GM21737 (cell line): ENCODE results near the gene CCM2L.

ENCODE experiments used
- ATAC-seq: cut with Tn5 transposase; IDR thresholded peaks from one replicate; pipeline ENCODE4 v1.9.1; 2021; ENCODE audit warnings: mild to moderate bottlenecking, moderate library complexity; ENCODE audit not compliant: unreplicated experiment

Gene CCM2L

GRCh38 chr20:32010101-32010500 is at the start of gene CCM2L:
TSS of gene CCM2L (plus strand) at chr20:32010438. CDS start at chr20:32010455, 17 bp downstream.
- no peak for ATAC-seq

GRCh38 chr20:31962761-31963160 is 47.5 kb upstream of the CCM2L start:
- ATAC-seq, result no peak

- ATAC-seq, result no peak
These were observed 46.3 kb upstream of the CCM2L start for GRCh38 chr20:31963889-31964288.

GRCh38 chr20:31966991-31967655 is 43.1 kb upstream of the CCM2L start:
- ATAC-seq, result no peak

GRCh38 chr20:31967830-31968249 is 42.4 kb upstream of the CCM2L start, which contains the start of gene XKR7:
TSS of gene XKR7 (plus strand) at chr20:31968151. CDS start at chr20:31968176, 25 bp downstream.
- no peak for ATAC-seq

GRCh38 chr20:31968291-31969126 is 41.7 kb upstream of the CCM2L start:
- no peak for ATAC-seq

GRCh38 chr20:31969991-31970390 is 40.2 kb upstream of the CCM2L start:
- no peak for ATAC-seq

- no peak for ATAC-seq
These were observed 37.7 kb upstream of the CCM2L start for GRCh38 chr20:31972471-31973021.

- no peak for ATAC-seq
These were observed 35.9 kb upstream of the CCM2L start for GRCh38 chr20:31974296-31974695.

- no peak for ATAC-seq
These were observed 35.2 kb upstream of the CCM2L start for GRCh38 chr20:31974951-31975487.

GRCh38 chr20:31975874-31976273 is 34.4 kb upstream of the CCM2L start:
- no peak for ATAC-seq

- ATAC-seq, result no peak
These were observed 33.2 kb upstream of the CCM2L start for GRCh38 chr20:31977080-31977479.

- no peak for ATAC-seq
These were observed 30.4 kb upstream of the CCM2L start for GRCh38 chr20:31979713-31980426.

GRCh38 chr20:31981784-31982183 is 28.5 kb upstream of the CCM2L start:
- no peak for ATAC-seq

GRCh38 chr20:31984981-31985471 is 25.2 kb upstream of the CCM2L start:
- no peak for ATAC-seq

GRCh38 chr20:31987744-31988143 is 22.5 kb upstream of the CCM2L start:
- ATAC-seq, result no peak

GRCh38 chr20:31988430-31989015 is 21.7 kb upstream of the CCM2L start:
- ATAC-seq, result no peak

- ATAC-seq, result no peak
These were observed 21.1 kb upstream of the CCM2L start for GRCh38 chr20:31989030-31989645.

GRCh38 chr20:31990641-31991338 is 19.4 kb upstream of the CCM2L start:
- no peak for ATAC-seq
